HG03469 (cell line): ENCODE data around the gene DMBT1.

Experiments used
- ATAC-seq: cut with Tn5 transposase; IDR thresholded peaks from one replicate; pipeline ENCODE4 v1.9.1; 2021; ENCODE audit warnings: mild to moderate bottlenecking, moderate library complexity, moderate number of reproducible peaks; ENCODE audit not compliant: unreplicated experiment

DMBT1 gene

GRCh38 chr10:122560279-122560804, at the start of gene DMBT1:
TSS of gene DMBT1 (plus strand) at chr10:122560754. CDS start at chr10:122560771, 17 bp downstream.
- ATAC-seq, result no peak

DNA sequence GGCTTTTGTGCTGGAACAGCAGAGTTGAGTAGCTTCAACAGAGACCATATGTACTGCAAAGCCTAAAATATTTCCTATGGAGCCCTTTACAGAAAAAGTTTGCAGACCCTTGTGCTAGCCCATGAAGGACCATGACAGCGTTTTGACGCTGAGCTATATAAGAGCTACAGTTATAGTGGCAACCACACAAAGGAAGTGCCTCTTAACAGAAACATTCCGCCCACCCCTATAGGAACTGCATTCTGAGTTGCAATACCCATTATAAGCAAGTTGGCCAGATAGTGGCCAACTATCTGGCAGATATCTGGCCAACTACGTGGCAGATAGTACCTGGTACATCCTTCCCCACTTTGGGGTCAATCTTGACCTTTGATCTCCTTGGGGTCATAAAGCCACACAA, 47.5 kb upstream of the DMBT1 start:
- no peak for ATAC-seq

GRCh38 chr10:122514045-122514840, 46.3 kb upstream of the DMBT1 start:
- no peak for ATAC-seq

- no peak for ATAC-seq
These were observed 45.5 kb upstream of the DMBT1 start for GRCh38 chr10:122515022-122515424.

DNA sequence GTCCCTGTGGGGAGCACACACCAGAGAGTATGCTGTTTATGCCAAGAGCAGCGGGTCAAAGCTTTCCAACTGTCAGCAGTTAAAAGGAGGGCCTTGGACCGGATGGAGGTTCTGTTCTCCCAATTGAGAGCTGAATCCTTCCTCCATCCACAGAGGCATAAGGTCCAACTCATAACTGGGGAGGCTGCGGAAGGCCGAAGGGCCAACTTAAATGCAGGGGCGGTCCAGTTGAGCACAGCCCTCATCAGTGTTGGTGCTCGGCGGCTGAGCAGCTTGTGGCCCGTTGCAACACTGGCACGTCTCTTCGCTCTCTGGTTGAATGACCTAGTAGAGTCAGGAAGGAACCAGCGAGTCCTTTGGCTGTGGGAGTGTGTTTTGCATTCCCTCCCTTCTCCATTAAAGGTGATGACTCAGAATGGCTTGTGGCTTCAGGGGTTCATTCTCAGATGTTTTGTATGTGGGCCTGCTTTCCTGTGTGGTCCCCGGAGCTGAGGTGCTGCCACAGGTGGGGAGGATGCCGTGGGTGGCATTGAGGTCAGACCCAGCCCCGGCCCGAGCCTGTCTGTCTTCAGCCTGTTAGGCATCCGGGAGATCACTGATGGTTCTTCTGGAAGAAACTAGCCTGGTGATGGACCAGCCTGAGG, 44.8 kb upstream of the DMBT1 start:
- peak; percentile 85 for ATAC-seq

DNA sequence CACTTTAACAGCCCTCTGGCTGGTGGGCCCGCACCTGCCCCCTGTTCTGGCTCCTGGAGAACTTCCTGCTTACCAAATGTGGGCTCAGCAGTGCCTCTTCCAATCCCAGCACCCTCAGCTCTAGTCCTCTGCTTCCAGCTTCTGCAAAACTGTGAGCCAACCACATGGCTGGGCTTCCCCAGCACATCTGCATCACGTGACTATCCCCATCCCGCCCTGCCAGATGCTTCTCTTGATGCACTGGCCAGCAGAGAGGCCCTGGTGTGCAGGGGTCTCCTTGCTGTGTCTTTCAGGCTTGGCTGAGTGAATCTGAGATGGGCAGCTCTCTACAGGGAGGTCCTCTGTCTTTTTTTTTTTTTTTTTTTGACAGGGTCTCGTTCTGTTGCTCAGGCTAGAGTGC, 43.8 kb upstream of the DMBT1 start:
- ATAC-seq, result no peak

- no peak for ATAC-seq
These were observed 41.4 kb upstream of the DMBT1 start for GRCh38 chr10:122519144-122519543.

GRCh38 chr10:122519873-122520272, 40.7 kb upstream of the DMBT1 start:
- no peak for ATAC-seq

DNA sequence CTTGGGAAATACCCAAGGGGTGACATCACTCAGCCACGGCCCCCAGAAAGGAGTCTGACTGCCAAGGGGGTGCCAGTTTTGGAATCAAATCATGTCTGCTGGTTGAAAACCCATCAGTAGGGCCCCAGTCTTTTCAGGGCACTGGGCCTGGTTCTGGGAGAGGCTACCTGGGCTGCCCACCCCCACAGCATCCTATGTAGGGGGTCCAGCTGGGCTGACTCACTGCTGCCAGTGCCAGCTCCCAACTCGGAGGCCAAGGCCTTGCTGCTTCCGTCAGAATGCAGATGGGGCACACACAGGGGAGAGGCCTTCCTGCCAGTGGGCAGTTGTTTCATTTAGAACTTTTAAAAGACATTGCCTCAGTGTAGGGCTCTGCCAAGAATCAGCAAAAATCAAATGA, 39.5 kb upstream of the DMBT1 start:
- ATAC-seq, result no peak

DNA sequence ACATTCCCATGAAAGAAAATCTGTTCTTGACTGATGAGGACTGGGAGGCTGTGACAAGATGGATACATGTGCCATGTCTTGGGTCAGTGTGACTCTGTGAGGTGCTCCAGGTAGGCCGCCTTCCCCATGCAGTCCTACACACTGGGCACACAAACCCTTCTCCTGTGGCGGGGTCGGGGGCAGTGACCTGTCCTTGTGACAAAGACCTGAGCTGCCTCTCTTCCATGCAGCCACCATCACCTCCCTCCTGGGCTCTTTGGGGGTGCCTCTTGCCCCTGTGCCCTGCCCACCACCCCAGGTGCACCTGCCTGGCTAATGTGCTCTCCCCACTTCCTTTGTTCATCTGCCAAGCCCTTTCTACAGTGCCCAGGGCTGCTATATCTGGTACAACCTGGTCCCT, 35.7 kb upstream of the DMBT1 start:
- ATAC-seq, result no peak

- no peak for ATAC-seq
These were observed 34.8 kb upstream of the DMBT1 start for GRCh38 chr10:122525788-122526187.

GRCh38 chr10:122526892-122527291, 33.7 kb upstream of the DMBT1 start:
- no peak for ATAC-seq

- ATAC-seq, result no peak
These were observed 30.4 kb upstream of the DMBT1 start for GRCh38 chr10:122530177-122530576.

DNA sequence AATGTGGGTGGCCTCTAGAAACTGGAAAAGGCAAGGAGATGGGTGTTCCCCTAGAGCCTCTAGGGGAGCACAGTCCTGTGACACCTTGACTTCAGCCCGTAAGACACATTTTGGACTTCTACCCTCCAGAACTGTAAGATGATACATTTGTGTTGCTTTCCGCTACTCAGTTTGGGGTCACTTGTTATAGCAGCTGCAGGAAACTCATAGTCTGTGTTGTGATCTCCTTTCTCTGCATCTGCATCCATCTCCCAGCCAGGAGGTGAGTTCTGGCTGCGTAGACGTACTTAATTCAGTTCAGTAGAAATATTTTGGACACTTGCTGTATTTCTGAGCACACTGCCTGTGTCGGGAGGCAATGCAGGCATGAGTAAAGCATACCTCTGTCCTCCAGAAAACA, 29.3 kb upstream of the DMBT1 start:
- ATAC-seq, result no peak

- no peak for ATAC-seq
These were observed 28.6 kb upstream of the DMBT1 start for GRCh38 chr10:122531939-122532338.

DNA sequence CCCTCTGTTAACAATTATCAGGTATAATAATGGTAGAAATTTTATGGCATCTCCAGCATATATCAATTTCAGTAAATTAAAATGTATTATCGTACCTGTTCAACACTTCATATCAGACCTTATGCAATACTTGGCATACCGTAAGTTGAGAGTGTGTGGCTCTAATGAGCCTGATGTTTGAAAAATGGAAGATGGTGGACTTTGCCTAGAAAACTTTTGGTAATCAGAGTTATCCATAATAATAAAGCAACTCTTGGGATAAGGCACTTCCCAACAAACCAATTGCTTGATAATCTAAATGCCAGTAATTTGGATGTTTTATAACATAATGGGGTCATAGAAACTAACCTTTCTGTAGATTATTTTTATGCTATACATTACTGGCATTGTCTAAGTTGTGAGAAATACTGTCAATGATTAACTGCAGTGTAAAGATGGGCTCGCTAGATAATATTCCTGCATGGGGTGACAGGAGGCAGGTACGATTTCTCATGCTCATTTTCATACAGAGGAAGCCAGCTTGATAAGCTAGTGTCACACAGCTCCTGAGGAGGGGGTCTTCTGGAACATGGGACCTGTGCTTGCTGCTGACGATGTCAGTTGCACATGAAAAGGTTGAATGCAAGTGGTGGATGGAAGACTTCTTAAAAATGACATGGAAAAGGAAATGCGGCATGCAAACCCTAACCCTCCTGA, 27.8 kb upstream of the DMBT1 start:
- ATAC-seq, result no peak

GRCh38 chr10:122537545-122537944, 23.0 kb upstream of the DMBT1 start:
- ATAC-seq, result no peak

DNA sequence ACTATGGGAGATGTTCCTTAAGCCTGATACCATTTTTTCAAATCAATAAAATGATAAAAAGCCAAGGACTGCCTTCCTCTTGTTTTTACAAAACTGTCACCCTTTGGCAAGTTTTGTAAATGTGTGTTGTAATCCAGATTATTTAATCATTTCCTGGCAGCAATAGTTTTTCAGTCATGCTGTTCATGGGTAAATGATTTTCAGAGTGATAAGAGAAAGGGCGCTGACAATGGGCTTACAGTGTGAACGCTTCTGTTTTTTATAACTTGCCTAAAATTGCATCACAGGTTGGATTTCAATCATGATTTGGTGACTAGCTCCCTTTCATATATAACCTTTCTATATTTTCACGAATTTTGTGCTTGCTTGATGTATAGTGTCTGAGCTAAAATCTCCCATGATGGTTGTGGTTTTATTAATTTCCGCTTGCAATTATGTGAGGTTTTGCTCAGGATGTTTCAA, 19.0 kb upstream of the DMBT1 start:
- ATAC-seq, result no peak

DNA sequence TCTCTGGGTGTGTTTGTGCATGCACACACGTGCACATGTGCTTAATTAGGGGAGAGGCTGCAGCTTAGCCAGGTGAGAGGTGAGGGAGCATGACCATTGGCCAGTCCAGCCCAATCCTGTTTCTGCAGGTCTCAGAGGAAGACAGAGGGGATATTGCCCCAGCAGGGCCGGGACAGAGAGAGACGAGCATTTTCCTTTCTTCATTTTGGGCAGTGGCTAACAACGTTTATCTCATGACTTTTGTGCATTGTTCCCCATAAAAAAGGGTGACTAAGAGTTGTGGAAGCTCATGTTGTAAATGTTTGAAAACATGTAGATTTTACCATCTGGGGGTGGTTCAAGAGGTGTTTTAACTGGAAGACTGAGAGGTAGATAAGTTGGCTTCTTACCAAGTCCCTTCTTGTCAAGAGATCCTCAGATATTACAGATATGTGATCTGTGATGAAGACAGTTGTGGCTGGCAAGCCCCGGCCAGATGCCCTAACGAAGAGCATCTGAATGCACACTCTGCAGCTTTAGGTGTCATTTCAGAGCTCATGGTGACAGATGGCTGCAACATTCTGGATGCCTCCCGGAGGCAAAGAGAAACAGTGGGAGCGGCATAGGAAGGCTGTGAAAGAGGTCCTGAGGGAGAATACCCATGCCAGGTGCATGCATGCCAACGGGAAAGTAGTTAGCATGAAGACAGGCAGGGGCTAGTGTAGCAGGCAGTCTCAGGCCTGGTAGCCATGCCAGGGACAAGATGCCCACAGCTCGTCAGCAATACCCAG, 16.7 kb upstream of the DMBT1 start:
- ATAC-seq, result no peak

DNA sequence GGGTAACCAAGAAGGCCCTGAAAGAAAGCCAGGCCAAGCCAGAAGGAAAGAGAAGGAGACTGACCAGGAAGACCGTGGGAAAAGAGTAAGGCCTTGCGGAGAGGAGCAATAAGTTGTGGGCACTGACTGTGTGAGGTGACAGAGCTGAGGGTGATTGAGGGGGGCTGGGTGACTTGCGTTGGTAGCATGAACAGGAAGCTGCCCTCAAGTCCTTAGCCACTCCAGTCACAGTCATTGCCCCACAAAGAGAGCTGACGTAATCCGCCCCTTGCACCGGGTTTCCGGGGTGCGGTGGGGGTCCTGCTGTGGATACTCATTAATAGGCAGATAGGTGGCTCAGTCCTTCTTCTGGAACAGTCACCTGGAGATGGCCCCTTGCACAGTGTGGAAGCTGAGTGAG, 16.1 kb upstream of the DMBT1 start:
- no peak for ATAC-seq

- ATAC-seq, result no peak
These were observed 14.3 kb upstream of the DMBT1 start for GRCh38 chr10:122546242-122546641.
